H1 (cell line): ENCODE results near the gene SLC15A4. TPM values are rescaled to one million over a fixed set of nuclear protein-coding genes. Genes with fewer than 3 reads are reported as not detected.
A peak's percentile ranks its signal among the peaks of the same experiment; 100 is the strongest.

ENCODE experiments used
- ASH2L ChIP-seq: fragments of 200-600, 300-600 bp; sonication (generic); IDR thresholded peaks from one replicate; pipeline ENCODE4 v1.7.1; 2017; ENCODE audit warnings: low read length
- ATF3 ChIP-seq: IDR thresholded peaks from 2 replicates; pipeline ENCODE4 v1.6.1; 2011; ENCODE audit warnings: low read depth, mild to moderate bottlenecking, low read length; ENCODE audit not compliant: insufficient read depth
- BACH1 ChIP-seq: IDR thresholded peaks from 2 replicates; pipeline ENCODE4 v1.6.1; 2012; ENCODE audit warnings: low read length, improper control_type of control experiment
- BRCA1 ChIP-seq: IDR thresholded peaks from 2 replicates; pipeline ENCODE4 v1.6.1; 2012; ENCODE audit warnings: low read depth, low read length, improper control_type of control experiment
- CTCF ChIP-seq, 3 experiments: IDR thresholded peaks; 1 replicate in 2 of 3; 2 replicates in 1 of 3; pipeline versions ENCODE4 v1.5.1 to v1.6.1; 2011; ENCODE audit warnings: low read length in 3 of 3, mild to moderate bottlenecking in 3 of 3, inconsistent platforms in 2 of 3, low read depth in 1 of 3, moderate library complexity in 1 of 3; ENCODE audit not compliant: insufficient read depth in 1 of 3; ENCODE audit errors: control extremely low read depth in 1 of 3
- E2F6 ChIP-seq: IDR thresholded peaks from 2 replicates; pipeline ENCODE4 v1.6.1; 2012; ENCODE audit warnings: inconsistent platforms
- EZH2 ChIP-seq: fragments of 200-600 bp; sonication (generic); IDR thresholded peaks from 2 replicates; pipeline ENCODE4 v1.7.1; 2012; ENCODE audit warnings: low read depth, mild to moderate bottlenecking, moderate library complexity, low read length, inconsistent platforms; ENCODE audit not compliant: severe bottlenecking
- GABPA ChIP-seq: IDR thresholded peaks from 2 replicates; pipeline ENCODE4 v1.6.1; 2011; ENCODE audit warnings: mild to moderate bottlenecking, low read length, moderate library complexity, borderline replicate concordance; ENCODE audit not compliant: insufficient read depth
- GTF2F1 ChIP-seq: IDR thresholded peaks from 2 replicates; pipeline ENCODE4 v1.6.1; 2012; ENCODE audit warnings: low read depth, low read length, improper control_type of control experiment, borderline replicate concordance
- KDM4A ChIP-seq: IDR thresholded peaks from one replicate; pipeline ENCODE4 v1.7.1; 2012; ENCODE audit warnings: low read depth, mild to moderate bottlenecking, moderate library complexity, low read length, inconsistent platforms; ENCODE audit not compliant: severe bottlenecking
- MAFK ChIP-seq: IDR thresholded peaks from 2 replicates; pipeline ENCODE4 v1.6.1; 2012; ENCODE audit warnings: low read depth, mild to moderate bottlenecking, improper control_type of control experiment, low read length
- PHF8 ChIP-seq: fragments of 200-600 bp; sonication (generic); conservative IDR thresholded peaks from 2 replicates; pipeline ENCODE4 v1.7.1; 2012; ENCODE audit warnings: low read depth, mild to moderate bottlenecking, inconsistent platforms, low read length, moderate library complexity
- POLR2A ChIP-seq, 2 experiments: IDR thresholded peaks; 1 replicate in 1 of 2; 2 replicates in 1 of 2; pipeline ENCODE4 v1.6.1; 2011; ENCODE audit warnings: low read depth in 2 of 2, low read length in 2 of 2, mild to moderate bottlenecking in 2 of 2; ENCODE audit errors: control extremely low read depth in 1 of 2
- POLR2AphosphoS5 ChIP-seq: IDR thresholded peaks from 2 replicates; pipeline ENCODE4 v1.6.1; 2011; ENCODE audit warnings: low read depth, low read length
- SP1 ChIP-seq: IDR thresholded peaks from 2 replicates; pipeline ENCODE4 v1.6.1; 2011; ENCODE audit warnings: low read depth, low read length
- SP2 ChIP-seq: IDR thresholded peaks from 2 replicates; pipeline ENCODE4 v1.6.1; 2012; ENCODE audit warnings: mild to moderate bottlenecking, low read length, inconsistent platforms
- SP4 ChIP-seq: IDR thresholded peaks from 2 replicates; pipeline ENCODE4 v1.6.1; 2012; ENCODE audit warnings: low read length, inconsistent platforms
- TBP ChIP-seq: IDR thresholded peaks from 2 replicates; pipeline ENCODE4 v1.6.1; 2011; ENCODE audit warnings: low read depth, low read length, improper control_type of control experiment
- polyA plus RNA-seq, 7 experiments: library from polyadenylated mRNA; depleted of rRNA in 3 of 7; stranded (reverse) in 5 of 7; unstranded in 2 of 7; fragments of >200 nt in 5 of 7; fragments of 200-250 nt in 2 of 7; gene quantifications; 1 replicate in 5 of 7; 2 replicates in 1 of 7; 4 replicates in 1 of 7; pipeline versions ENCODE4 v1.2.1 to v1.2.3, GENCODE V29; 2011 to 2013; ENCODE audit warnings: missing spikeins in 2 of 7, mixed read lengths in 2 of 7
- total RNA-seq: library from RNA; stranded (reverse); fragmentation: NEBNext Ultra II Directional; extraction: Animal tissue kit (Norgen Biotek cat#: 25700); gene quantifications from 2 replicates; pipeline ENCODE4 v1.2.1, GENCODE V29; 2021

SLC15A4 gene
- total and polyA plus RNA-seq, 2 of the 8 experiments (the other 6 are each of a cell fraction or from before 2014, with no cell fraction given) = 22.7 to 26.6 TPM

- peak; percentile 93 for TF ChIP-seq POLR2AphosphoS5
- peak; percentile 95 to 98 for TF ChIP-seq POLR2A (IDR thresholded peaks at IDR 0.05; ENCODE audit: control extremely low read depth in 1 of 2, low read depth in 2 of 2, low read length in 2 of 2)
- 0 out of 2 replicates have a peak, but pooled peaks have one; percentile 9 for TF ChIP-seq ATF3
- TF ChIP-seq SP1 = peak; percentile 78
- TF ChIP-seq GTF2F1 = peak; percentile 60
- TF ChIP-seq EZH2 = no peak
- no peak for TF ChIP-seq MAFK
- TF ChIP-seq PHF8 = peak; percentile 88
- peak; percentile 96 for TF ChIP-seq BRCA1
- TF ChIP-seq SP2 = peak; percentile 35; the same call in 1 of the 2 replicates
- peak; percentile 68 for TF ChIP-seq KDM4A
- peak; percentile 92; the same call in 1 of the 2 replicates for TF ChIP-seq GABPA
- TF ChIP-seq E2F6 = peak; percentile 30
- TF ChIP-seq ASH2L = no peak
- peak; percentile 93 for TF ChIP-seq TBP
- no peak for TF ChIP-seq BACH1
- peak; percentile 10 to 24 (median 13); a peak in 3 of 4 replicates for TF ChIP-seq CTCF (IDR thresholded peaks at IDR 0.05; ENCODE audit: control extremely low read depth in 1 of 3, insufficient read depth in 1 of 3, low read depth in 1 of 3, low read length in 3 of 3)
- TF ChIP-seq SP4 = peak; percentile 50; the same call in 1 of the 2 replicates
These were observed at the start of gene SLC15A4 (continued) for GRCh38 chr12:128823916-128824839.
